GM18507 (cell line): Measurements from ENCODE around the gene AGBL4.
"Not testable (repeated sequence)": the region's sequence is repeated elsewhere in the genome, so short reads cannot be mapped to it uniquely, and the experiment has no call there.

Experiments
- DNase-seq: peaks from one replicate; pipeline ENCODE4 v3.0.0; 2011; ENCODE audit warnings: low read depth; ENCODE audit not compliant: insufficient read length; ENCODE audit errors: extremely low spot score
- FAIRE-seq: peaks from 2 replicates; lab custom pipeline; 2011; peaks lifted over from hg19 to GRCh38; lab: Jason Lieb, UNC

The AGBL4 gene

GRCh38 chr1:49738118-49738517, 285.6 kb downstream of the AGBL4 start:
- not testable (repeated sequence) for FAIRE-seq, DNase-seq

- FAIRE-seq, result no peak
- DNase-seq, result no peak
Observed at GRCh38 chr1:49728377-49728776, 295.4 kb downstream of the AGBL4 start.

- no peak for DNase-seq
- FAIRE-seq, result no peak
Observed at GRCh38 chr1:49723662-49724061, 300.1 kb downstream of the AGBL4 start.

- DNase-seq (no peak), FAIRE-seq (no peak)
Observed at GRCh38 chr1:49694251-49694827, 329.4 kb downstream of the AGBL4 start.

GRCh38 chr1:49686107-49686506, 337.6 kb downstream of the AGBL4 start:
- DNase-seq, result no peak
- no peak for FAIRE-seq

- DNase-seq, result no peak
- no peak for FAIRE-seq
Observed at GRCh38 chr1:49677706-49678105, 346.0 kb downstream of the AGBL4 start.

DNA sequence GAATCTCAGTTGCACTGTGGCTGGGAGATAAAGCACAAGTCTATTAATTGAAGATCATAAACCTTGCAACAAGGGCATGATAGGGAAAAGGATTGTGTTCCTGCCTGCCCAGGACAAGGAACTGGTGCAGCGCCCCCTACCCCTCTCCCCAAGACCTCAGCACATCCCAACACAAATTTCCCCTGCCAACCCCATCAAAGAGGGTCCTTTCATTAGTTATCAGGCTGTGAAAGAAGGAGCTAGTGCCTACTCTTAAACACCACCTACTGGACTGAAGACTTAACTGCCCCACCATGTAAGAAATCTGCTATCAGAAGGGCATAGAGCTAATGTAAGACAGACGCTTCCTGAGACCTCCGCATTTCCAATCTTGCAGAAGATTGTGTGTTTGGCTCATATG, 372.6 kb downstream of the AGBL4 start:
- no peak for FAIRE-seq
- no peak for DNase-seq

- FAIRE-seq (no peak), DNase-seq (no peak)
Observed at GRCh38 chr1:49630156-49630555, 393.6 kb downstream of the AGBL4 start.

DNA sequence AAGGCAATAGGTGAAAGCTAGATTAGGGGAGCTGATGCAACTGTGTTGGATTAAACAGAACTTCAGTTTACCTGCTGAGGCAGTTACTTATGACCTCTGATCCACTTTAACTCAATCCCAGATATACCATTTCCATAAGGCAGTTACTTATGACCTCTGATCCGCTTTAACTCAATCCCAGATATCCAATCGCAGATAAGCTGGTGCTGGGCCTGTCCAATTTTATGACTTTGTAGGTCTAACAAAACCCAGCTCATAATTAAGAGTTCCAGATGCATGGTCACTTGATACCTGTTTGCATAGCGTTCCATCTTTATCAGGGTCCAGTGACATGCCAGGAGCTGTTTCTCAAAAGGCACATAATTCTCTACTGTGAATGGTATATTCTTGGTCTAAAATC, 396.0 kb downstream of the AGBL4 start:
- DNase-seq, result no peak
- no peak for FAIRE-seq

GRCh38 chr1:49626472-49626871, 397.3 kb downstream of the AGBL4 start:
- DNase-seq (no peak), FAIRE-seq (no peak)

GRCh38 chr1:49622877-49623276, 400.9 kb downstream of the AGBL4 start:
- no peak for FAIRE-seq
- no peak for DNase-seq

- DNase-seq (no peak), FAIRE-seq (no peak)
Observed at GRCh38 chr1:49606082-49606481, 417.7 kb downstream of the AGBL4 start.

GRCh38 chr1:49597436-49597835, 426.3 kb downstream of the AGBL4 start:
- DNase-seq, result no peak
- FAIRE-seq, result no peak

GRCh38 chr1:49576327-49576901, 447.3 kb downstream of the AGBL4 start:
- DNase-seq, result no peak
- no peak for FAIRE-seq

DNA sequence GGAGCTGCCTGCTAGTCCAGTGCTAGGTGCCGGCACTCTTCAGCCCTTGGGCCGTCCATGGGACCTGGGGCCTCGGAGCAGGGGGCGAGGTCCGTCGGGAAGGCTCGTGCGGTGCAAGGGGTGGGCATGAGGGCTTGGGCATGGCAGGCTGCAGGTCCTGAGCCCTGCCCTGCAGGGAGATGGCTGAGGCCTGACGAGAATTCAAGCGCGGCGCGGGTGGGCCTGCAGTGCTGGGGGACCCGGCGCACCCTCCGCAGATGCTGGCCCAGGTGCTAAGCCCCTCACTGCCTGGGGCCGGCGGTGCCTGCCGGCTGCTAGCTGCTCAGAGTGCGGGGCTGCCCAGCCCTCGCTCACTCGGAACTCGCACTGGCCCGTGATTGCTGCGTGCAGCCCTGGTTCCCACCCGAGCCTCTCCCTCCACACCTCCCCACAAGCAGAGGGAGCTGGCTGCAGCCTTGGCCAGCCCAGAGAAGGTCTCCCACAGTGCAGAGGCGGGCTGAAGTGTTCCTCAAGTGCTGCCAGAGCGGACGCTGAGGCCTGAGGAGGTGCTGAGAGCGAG, 467.0 kb downstream of the AGBL4 start:
- no peak for FAIRE-seq
- no peak for DNase-seq

DNA sequence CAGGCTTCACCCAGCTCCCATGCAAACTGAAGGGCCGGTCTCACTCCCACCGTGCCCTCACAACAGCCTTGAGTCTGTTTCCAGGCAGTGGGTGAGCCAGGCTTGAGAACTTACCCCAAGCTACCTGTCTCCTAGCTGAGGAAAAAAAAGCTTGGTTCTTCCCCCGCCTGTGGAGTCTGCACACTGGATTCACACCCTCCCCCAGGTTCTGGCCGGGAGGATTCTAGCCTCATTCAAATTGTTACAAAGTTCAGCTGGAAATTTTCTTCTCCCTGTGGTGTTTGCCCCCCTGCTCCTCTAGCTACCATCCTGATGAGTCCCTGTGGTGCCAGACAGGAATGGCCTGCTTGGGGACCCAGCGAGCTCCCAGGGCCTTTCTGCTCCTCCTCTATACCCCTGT, 471.7 kb downstream of the AGBL4 start:
- FAIRE-seq (no peak), DNase-seq (no peak)

DNA sequence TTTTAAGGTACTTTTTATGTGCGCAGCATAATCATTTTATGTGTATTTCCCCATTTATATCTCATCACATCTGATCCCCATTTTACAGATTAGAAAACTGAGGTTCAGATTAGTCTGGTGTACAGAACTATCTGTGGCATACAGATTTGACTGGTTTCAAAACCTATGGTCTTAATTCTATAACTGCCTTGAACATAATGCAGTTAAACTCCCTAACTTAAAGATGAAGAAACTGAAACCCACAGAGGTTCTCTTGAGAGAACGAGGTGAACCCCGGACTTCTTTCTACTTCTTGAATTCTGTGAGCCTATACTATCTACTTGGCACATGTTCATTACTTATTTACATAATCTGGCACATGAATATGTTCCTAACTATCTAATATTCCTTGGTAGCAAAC, 479.1 kb downstream of the AGBL4 start:
- FAIRE-seq (no peak), DNase-seq (no peak)

DNA sequence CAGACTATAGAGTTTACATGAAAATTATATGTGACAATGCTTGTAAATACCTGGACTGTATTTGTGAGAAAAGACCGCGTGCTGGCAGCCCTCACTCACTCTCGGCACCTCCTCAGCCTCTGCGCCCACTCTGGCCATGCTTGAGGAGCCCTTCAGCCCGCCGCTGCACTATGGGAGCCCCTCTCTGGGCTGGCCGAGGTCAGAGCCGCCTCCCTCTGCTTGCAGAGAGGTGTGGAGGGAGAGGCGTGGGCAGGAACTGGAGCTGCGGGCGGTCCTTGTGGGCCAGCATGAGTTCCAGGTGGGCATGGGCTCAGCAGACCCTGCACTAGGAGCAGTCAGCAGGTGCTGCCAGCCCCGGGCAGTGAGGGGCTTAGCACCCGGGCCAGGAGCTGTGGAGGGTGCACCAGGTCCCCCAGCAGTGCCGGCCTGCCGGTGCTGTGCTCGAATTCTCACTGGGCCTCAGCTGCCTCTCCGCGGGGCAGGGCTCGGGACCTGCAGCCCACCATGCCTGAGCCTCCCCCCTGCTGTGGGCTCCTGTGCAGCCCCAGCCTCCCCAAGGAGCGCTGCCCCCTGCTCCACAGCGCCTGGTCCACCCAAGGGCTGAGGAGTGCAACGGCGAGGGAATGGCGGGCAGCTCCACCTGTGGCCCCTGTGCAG, 482.5 kb downstream of the AGBL4 start:
- FAIRE-seq (no peak), DNase-seq (no peak)

GRCh38 chr1:49527606-49528305, 496.0 kb downstream of the AGBL4 start:
- DNase-seq, result no peak
- no peak for FAIRE-seq

DNA sequence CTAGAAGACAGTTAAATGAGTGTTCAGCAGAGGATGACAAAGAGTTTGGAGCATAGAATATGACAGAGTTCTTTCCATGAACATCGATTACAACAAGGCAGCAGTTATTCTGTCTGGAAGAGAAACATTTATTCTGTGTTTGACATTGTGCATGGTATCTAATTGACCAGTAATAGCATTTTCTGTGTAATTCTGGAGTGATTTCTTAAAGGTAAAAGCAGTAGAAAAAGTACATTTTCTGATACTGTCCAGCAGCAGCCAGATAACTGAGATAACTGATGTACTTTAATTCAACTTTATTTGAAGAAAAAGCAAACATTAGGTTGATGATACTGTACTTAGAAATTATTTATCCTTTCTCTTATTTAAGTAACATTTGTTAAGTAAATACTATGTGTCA, 497.1 kb downstream of the AGBL4 start:
- FAIRE-seq, result no peak
- DNase-seq, result no peak
